HCT116 (cell line): ENCODE data around the gene CDC42BPB.

Experiments used
- ATF3 ChIP-seq: IDR thresholded peaks from 2 replicates; pipeline ENCODE4 v1.6.1; 2012
- CBX3 ChIP-seq: IDR thresholded peaks from 2 replicates; pipeline ENCODE4 v1.6.1; 2012; ENCODE audit warnings: low read depth
- CEBPB ChIP-seq: IDR thresholded peaks from 2 replicates; pipeline ENCODE4 v1.6.1; 2012; ENCODE audit warnings: low read depth
- CTCF ChIP-seq, 3 experiments: fragments of 200-600 bp in 1 of 3; sonication (generic) in 1 of 3; IDR thresholded peaks in 2 of 3; conservative IDR thresholded peaks in 1 of 3; 2 replicates each; pipeline ENCODE4 v1.5.1; 2012 to 2017; ENCODE audit warnings: low read depth in 2 of 3, low read length in 2 of 3, antibody characterized with exemption in 1 of 3, borderline replicate concordance in 1 of 3, control low read depth in 1 of 3, mild to moderate bottlenecking in 1 of 3, mixed read lengths in 1 of 3, mixed run types in 1 of 3, moderate library complexity in 1 of 3; ENCODE audit not compliant: insufficient read depth in 1 of 3
- ELF1 ChIP-seq: IDR thresholded peaks from 2 replicates; pipeline ENCODE4 v1.6.1; 2012; ENCODE audit warnings: low read depth, borderline replicate concordance
- EZH2 ChIP-seq: fragments of 200-600 bp; sonication (generic); IDR thresholded peaks from 2 replicates; pipeline ENCODE4 v1.6.1; 2017; ENCODE audit warnings: antibody characterized with exemption, mixed run types
- POLR2A ChIP-seq: IDR thresholded peaks from 2 replicates; pipeline ENCODE4 v1.7.0; 2011; ENCODE audit warnings: borderline replicate concordance; ENCODE audit not compliant: insufficient read depth, insufficient read length; ENCODE audit errors: extremely low read depth
- POLR2AphosphoS5 ChIP-seq: IDR thresholded peaks from 2 replicates; pipeline ENCODE4 v1.6.1; 2011; ENCODE audit warnings: mild to moderate bottlenecking, low read depth, low read length, moderate library complexity
- RAD21 ChIP-seq: IDR thresholded peaks from 2 replicates; pipeline ENCODE4 v1.6.1; 2012; ENCODE audit warnings: low read depth, mild to moderate bottlenecking
- SP1 ChIP-seq: IDR thresholded peaks from 2 replicates; pipeline ENCODE4 v1.6.1; 2012; ENCODE audit warnings: low read depth

GRCh38 chr14:102902086-102902485 lies 155.3 kb downstream of the CDC42BPB start:
- TF ChIP-seq SP1 (no peak), POLR2A (no peak), CTCF (IDR thresholded peaks at IDR 0.05 in 2 of 3, conservative IDR thresholded peaks at IDR 0.05 in 1 of 3; ENCODE audit: borderline replicate concordance in 1 of 3, insufficient read depth in 1 of 3, low read depth in 2 of 3, low read length in 2 of 3) (no peak), CEBPB (no peak), EZH2 (no peak), CBX3 (no peak), RAD21 (no peak), ATF3 (no peak), POLR2AphosphoS5 (no peak), ELF1 (no peak)
